ENCODE measurements around the gene LIME1.

DNA sequence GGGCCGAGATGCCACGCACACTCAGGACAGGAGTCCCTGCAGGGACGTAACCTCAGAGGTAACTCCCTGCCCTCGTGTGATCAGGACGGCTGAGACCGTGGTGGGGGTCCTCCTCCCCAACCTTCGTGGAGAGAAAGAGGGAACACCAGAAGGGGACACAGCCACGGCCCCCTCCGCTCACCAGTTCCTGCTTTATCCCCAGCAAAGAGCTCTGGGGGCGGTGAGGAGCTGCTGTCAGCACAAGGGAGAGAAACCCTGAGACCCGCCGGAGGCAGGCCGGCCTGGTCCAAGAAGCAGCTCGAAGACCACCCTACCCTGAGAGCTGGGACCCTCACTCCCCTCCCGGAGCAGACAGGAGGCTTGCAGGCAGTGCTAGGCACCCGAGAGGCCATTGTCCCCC, 47.5 kb downstream of the LIME1 start:
- TF ChIP-seq, protein P1, sequence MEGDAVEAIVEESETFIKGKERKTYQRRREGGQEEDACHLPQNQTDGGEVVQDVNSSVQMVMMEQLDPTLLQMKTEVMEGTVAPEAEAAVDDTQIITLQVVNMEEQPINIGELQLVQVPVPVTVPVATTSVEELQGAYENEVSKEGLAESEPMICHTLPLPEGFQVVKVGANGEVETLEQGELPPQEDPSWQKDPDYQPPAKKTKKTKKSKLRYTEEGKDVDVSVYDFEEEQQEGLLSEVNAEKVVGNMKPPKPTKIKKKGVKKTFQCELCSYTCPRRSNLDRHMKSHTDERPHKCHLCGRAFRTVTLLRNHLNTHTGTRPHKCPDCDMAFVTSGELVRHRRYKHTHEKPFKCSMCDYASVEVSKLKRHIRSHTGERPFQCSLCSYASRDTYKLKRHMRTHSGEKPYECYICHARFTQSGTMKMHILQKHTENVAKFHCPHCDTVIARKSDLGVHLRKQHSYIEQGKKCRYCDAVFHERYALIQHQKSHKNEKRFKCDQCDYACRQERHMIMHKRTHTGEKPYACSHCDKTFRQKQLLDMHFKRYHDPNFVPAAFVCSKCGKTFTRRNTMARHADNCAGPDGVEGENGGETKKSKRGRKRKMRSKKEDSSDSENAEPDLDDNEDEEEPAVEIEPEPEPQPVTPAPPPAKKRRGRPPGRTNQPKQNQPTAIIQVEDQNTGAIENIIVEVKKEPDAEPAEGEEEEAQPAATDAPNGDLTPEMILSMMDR (IDR thresholded peaks at IDR 0.05; ENCODE audit: low read depth, low read length, poor library complexity, severe bottlenecking): no peak
- TF ChIP-seq EZH2phosphoT487 (IDR thresholded peaks at IDR 0.05; ENCODE audit: borderline replicate concordance, low read length): no peak
